HK-2 (cell line): ENCODE data around the gene PDE7B.

Experiments
- DNase-seq: peaks from one replicate; pipeline ENCODE4 v3.0.0-alpha.2; 2018; ENCODE audit not compliant: unreplicated experiment

The PDE7B gene

DNA sequence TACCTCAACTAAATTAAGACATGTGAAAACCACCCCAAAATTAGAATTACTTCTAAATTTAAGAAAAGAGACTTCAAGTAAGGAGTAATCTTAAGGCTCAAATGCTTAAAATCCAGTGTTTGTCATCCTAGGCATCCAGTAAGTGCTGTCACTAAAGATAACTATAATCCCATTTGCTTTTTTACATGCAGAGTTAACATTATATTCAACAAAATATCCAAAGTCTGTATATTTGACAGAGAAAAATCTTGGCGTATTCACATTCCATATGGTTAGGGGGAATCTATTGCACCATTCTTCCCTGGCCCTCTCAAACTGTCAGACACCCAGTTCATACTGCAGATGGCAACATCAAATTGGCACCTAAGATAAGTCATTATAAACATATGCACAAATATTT lies 381.2 kb downstream of the PDE7B start:
- DNase-seq, result no peak

DNA sequence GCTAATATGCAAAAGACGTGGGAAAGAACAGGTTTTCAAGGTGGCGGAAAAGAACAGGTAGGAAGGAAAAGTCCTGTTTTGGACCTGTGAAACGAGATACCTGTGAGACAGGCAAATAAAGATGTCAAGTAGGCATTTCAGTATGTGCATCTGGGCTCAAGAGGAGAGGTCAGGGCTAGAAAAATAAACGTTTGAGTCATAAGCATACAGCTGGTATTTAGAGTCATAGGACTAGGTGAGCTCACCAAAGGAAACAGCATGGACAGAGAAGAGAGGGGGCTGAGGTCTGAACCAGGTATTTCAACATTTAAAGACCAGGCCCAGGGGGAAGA lies 383.7 kb downstream of the PDE7B start:
- DNase-seq, result no peak

GRCh38 chr6:136236466-136237293 lies 385.2 kb downstream of the PDE7B start:
- no peak for DNase-seq

DNA sequence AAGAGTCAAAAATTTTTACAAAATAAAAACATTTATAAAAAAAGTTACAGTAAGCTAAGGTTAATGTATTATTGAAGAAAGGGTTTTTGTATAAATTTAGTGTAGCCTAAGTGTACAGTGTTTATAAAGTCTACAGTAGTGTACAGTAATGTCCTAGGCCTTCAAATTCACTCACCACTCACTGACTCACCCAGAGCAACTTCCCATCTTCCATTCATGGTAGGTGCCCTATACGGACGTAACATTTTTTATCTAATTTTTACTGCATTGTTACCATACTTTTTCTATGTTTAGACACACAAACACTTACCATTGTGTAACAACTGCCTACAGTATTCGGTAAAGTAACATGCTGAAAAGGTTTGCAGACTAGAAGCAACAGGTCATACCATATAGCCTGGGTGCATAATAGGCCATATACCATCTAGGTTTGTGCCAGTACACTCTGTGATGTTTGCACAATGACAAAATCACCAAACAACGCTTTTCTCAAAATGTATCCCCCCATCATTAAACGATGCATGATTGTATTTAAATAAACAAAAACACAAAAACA lies 392.6 kb downstream of the PDE7B start:
- no peak for DNase-seq
